ENCODE data around the gene PRSS53.

GRCh38 chr16:31038993-31039392 lies 49.8 kb downstream of the PRSS53 start:
- TF ChIP-seq CTCF (IDR thresholded peaks at IDR 0.05): no peak
- no peak for TF ChIP-seq POLR2A (IDR thresholded peaks at IDR 0.05)

All from right lobe of liver (tissue), 4 donors.